ENCODE results near the gene ADIPOR2.

The ADIPOR2 gene

GRCh38 chr12:1773937-1774655 lies 83.2 kb downstream of the ADIPOR2 start:
- no peak for DNase-seq (ENCODE audit: low read depth in 2 of 2)

GRCh38 chr12:1776170-1776921 lies 85.5 kb downstream of the ADIPOR2 start:
- no peak for DNase-seq (ENCODE audit: low read depth in 2 of 2)

- no peak for DNase-seq (ENCODE audit: low read depth in 2 of 2)
Observed at GRCh38 chr12:1777798-1778197, 86.9 kb downstream of the ADIPOR2 start.

- no peak for DNase-seq (ENCODE audit: low read depth in 2 of 2)
Observed at GRCh38 chr12:1778911-1779310, 88.0 kb downstream of the ADIPOR2 start.

DNA sequence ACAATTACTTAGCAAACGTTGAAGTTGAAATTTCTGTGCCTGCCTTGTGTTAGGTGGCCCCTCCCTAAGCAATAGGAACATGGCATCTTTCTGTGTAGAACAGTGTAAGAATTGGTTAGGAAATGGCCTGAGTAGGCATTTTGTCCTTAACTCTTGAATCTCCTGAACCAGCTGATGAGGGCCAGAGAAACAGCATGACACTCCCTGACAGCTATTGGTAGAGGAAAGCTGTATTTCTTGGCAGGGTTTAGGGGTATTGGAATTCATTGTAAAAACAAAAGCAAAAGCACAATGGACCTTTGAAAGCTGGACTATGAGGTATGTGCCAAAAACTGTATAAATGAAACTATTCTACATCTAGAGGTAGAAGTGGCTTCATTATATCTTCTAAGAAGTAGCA lies 88.9 kb downstream of the ADIPOR2 start:
- no peak for DNase-seq (ENCODE audit: low read depth in 2 of 2)

- no peak for DNase-seq (ENCODE audit: low read depth in 2 of 2)
Observed at GRCh38 chr12:1781772-1782171, 90.9 kb downstream of the ADIPOR2 start.

GRCh38 chr12:1782215-1782614 lies 91.3 kb downstream of the ADIPOR2 start:
- DNase-seq (ENCODE audit: low read depth in 2 of 2), result no peak

DNA sequence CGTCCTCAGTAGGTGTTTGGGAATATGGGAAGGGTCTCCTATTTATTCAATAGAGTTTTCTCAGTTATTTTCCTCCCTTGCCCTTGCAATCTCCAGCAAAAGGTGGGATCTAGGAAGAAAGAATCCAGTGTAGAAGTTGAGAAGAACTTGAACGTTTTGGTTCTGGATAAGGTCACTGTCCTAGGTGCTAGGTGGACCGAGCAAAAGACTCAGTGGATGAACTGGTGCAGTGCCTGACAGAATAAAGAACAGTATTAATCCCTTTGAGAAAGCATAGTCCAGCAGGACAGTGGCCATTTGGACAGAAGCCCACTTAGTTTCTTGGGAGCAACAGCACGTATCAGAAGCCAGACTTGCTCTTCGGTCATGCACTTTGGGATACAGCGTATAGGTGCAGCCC lies 96.8 kb downstream of the ADIPOR2 start:
- no peak for DNase-seq (ENCODE audit: low read depth in 2 of 2)

- no peak for DNase-seq (ENCODE audit: low read depth in 2 of 2)
Observed at GRCh38 chr12:1790444-1790843, 99.6 kb downstream of the ADIPOR2 start.

DNA sequence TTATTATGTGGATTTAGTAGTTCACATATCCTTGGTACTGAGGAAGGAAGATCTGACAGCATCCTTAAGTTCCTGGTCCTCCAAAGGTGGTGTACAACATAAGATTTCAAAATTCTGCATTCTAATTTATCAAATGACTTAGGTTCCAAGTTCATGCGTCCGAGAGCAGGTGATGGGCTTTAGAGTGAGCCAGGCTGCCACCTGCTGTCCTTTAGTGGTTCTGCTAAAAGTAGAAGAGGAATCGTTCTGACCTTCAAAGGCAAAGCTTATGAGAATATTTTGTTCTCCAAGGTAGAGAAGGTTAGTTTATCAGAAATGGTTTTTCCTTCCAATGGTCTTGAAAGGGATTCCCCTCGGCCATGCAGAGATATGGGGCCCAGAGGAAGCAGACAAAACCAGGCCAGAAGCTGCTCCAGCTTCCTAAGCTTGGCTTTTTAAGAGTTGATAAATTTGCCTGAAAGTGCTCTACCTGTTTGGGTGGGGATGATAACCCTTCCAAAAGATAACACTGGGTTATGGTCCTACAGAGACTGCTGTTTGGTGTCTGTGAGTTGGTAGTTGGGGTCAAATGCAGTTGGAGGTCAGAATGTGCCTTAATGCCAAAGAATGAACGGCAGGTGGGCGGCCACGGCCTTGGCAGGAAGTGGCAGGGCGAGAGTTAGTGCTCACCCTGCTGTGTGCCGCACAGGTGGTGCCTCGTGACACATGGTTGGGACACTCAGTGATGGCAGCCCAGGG lies 100.4 kb downstream of the ADIPOR2 start:
- peak; percentile 46 to 52 for DNase-seq (ENCODE audit: low read depth in 2 of 2)

GRCh38 chr12:1792406-1792805 lies 101.5 kb downstream of the ADIPOR2 start:
- DNase-seq (ENCODE audit: low read depth in 2 of 2), result no peak

- DNase-seq (ENCODE audit: low read depth in 2 of 2), result no peak
Observed at GRCh38 chr12:1793426-1794210, 102.7 kb downstream of the ADIPOR2 start.

- no peak for DNase-seq (ENCODE audit: low read depth in 2 of 2)
Observed at GRCh38 chr12:1794440-1795090, 103.7 kb downstream of the ADIPOR2 start.

DNA sequence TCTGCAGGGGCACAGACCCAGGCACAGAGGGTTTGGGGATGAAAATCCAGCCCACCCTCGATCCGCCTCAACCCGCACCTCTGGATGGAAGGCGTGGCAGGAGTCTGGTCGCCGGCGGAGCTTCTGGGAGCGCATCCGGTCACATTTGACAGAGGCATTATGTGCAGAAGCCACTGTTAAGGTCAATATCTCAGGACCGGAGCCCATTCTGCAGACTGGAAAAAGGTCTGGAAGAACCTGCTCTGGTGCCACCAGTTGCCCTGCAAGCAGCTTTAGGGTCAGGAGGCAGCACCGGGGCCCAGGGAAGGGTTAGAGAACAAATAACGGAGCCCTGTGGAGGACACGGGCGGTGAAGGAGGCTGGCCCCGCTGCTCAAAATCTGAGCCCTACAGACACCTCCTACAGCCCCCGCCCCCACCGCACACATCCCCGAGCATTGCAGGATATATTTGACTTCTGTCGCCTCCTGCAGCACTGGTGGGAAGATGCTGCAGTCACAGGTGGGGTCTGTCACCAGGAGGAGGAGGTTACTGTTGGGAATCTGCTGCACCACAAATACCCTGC lies 104.4 kb downstream of the ADIPOR2 start:
- DNase-seq (ENCODE audit: low read depth in 2 of 2), result no peak

GRCh38 chr12:1795785-1796514 lies 105.1 kb downstream of the ADIPOR2 start:
- DNase-seq (ENCODE audit: low read depth in 2 of 2), result peak; percentile 84 to 92

DNA sequence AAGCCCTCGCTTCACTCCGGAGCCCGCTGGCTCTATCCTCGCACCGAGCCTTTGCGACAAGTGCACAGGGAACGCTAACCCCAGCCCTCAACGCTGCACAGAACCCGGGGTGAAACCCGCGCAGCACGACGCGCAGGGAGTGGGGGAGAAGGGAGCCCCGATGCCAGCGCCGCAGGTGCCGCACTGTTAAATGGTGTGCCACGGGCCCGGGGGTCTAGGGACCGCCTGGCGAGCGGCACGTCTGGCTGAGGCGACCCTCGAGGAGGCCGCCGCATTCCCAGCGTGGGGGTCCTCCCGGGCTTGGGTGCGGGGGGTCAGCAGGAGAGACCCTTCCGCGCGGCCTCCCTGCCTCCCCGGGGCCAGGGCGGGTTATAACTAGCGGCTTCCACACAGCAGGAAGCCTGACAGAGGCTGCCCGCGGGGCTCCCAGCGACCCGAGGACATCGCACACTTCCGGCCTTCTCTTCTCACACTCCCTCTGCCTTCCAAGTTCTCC lies 105.7 kb downstream of the ADIPOR2 start:
- DNase-seq (ENCODE audit: low read depth in 2 of 2), result peak in 1 of 2 donors; percentile 30

DNA sequence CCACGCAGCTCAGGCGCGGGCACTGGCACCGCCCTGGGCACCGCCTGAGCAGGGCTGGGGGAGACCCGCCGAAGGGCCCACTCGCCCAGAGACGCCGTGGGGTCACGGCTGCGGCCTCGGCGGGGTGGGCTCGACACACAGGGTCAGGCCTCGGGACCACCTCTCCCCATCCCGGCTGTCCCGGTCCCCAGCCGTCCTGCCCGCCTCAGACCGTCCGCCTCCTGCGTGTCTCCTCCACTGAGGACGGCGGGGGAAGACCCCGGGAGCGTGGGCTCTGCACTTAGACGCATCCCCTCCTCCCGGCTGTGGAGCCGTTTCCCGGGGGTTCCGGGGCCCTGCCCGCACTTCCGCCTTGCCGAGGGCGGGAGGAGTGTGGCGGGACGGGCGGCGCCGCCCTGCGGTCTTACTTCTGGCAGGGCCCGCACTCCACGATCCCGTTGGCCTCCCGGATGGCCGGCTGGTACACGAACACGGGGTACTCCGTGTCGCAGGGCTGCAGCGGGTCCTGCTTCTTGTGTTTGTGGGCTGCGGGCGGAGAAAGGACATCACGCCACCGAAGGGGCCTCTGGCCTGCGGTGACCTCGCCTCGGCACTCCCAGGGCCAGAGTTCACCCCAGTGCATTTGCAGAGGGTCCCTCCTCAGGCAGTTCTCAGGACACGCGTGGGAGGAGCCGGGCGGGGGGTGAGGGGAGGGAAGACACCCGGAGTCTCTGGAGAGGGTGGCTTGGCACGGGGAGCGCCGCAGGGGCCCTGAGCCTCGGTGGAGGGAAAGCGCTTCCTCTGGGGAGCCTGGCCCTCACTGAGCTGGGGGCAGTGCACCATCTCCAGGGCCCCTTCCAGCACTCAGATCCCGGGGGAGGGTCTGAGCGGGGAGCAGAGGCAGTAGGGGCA lies 106.4 kb downstream of the ADIPOR2 start:
- peak; percentile 25 to 54 for DNase-seq (ENCODE audit: low read depth in 2 of 2)

- no peak for DNase-seq (ENCODE audit: low read depth in 2 of 2)
Observed at GRCh38 chr12:1797991-1798640, 107.2 kb downstream of the ADIPOR2 start.

- no peak for DNase-seq (ENCODE audit: low read depth in 2 of 2)
Observed at GRCh38 chr12:1798641-1799020, 107.8 kb downstream of the ADIPOR2 start.
